ENCODE measurements around the gene HPCAL1. TPM values are rescaled to one million over a fixed set of nuclear protein-coding genes. Genes with fewer than 3 reads are reported as not detected.

HPCAL1 gene
- polyA plus RNA-seq, 3 donors = 82.1 to 99.5 (median 98.0) TPM

GRCh38 chr2:10329880-10330699 is 27.4 kb downstream of the HPCAL1 start:
- Mint-ChIP-seq H3K27ac (peak overlapping the region; percentile 63 to 99 (median 97)), H3K27me3 (ENCODE audit: low read depth in 3 of 3) (peaks cover 0 to 4% (median 1%) of the 10 kb centered on the region in 3 donors), H3K9me3 (peaks cover 2 to 7% (median 4%) of the 10 kb centered on the region in 7 donors), H3K36me3 (peaks cover 23 to 25% of the 10 kb centered on the region in 2 donors), H3K4me3 (peak overlapping the region; percentile 53 to 86), H3K4me1 (peaks cover 81% of the 10 kb centered on the region)
- intact Hi-C loops (cut with micrococcal nuclease) = loop anchor here (2.0 to 5.0 kb wide), 3 partner anchors 25 to 81 kb away; no protein-coding TSS in a partner anchor
- Histone ChIP-seq H3K36me3 (replicated peaks in 1 of 2; ENCODE audit: control insufficient read depth in 1 of 2, insufficient read depth in 2 of 2, low read length in 2 of 2) (peaks cover 0 to 3% of the 10 kb centered on the region in 2 donors), H3K4me1 (ENCODE audit: control insufficient read depth in 1 of 2, insufficient read depth in 2 of 2, low read length in 2 of 2) (peaks cover 57 to 76% of the 10 kb centered on the region in 2 donors), H3K4me3 (replicated peaks in 1 of 3; ENCODE audit: low read depth in 2 of 3, low read length in 3 of 3) (peak overlapping the region in 1 of 3 experiments; percentile 63), H4K20me1 (ENCODE audit: insufficient read depth, low read length) (peaks cover 63% of the 10 kb centered on the region), H3K27me3 (ENCODE audit: control insufficient read depth in 2 of 2, insufficient read depth in 2 of 2, low read length in 2 of 2) (no peaks in the 10 kb centered on the region), H3K27ac (ENCODE audit: low read depth in 1 of 2, low read length in 2 of 2) (peak overlapping the region; percentile 7 to 93), H3K4me2 (replicated peaks; ENCODE audit: extremely low read depth, low read length, poor library complexity, severe bottlenecking) (peak overlapping the region; percentile 72), H3K9ac (ENCODE audit: insufficient read depth, low read length, poor library complexity, severe bottlenecking) (peak overlapping the region; percentile 52), H3K79me2 (ENCODE audit: insufficient read depth, low read length) (peaks cover 87% of the 10 kb centered on the region), H3K9me3 (replicated peaks in 1 of 2; ENCODE audit: control insufficient read depth in 1 of 2, insufficient read depth in 1 of 2, low read length in 2 of 2) (peaks cover 1 to 4% of the 10 kb centered on the region in 2 donors), H2AFZ (ENCODE audit: insufficient read depth, low read depth, low read length, poor library complexity, severe bottlenecking) (no peak overlapping the region)
- TF ChIP-seq CTCF (IDR thresholded peaks at IDR 0.05) = no peak
- WGBS (ENCODE audit: insufficient coverage) = 62% methylated on average over 11 of the region's 21 CpGs
- DNase-seq = peak in 1 of 3 donors; percentile 30

- intact Hi-C loops (cut with micrococcal nuclease) = loop anchor here (2.0 to 5.0 kb wide), 3 partner anchors 26 to 80 kb away; no protein-coding TSS in a partner anchor
- Histone ChIP-seq H2AFZ (ENCODE audit: insufficient read depth, low read depth, low read length, poor library complexity, severe bottlenecking) (peak overlapping the region; percentile 31), H3K79me2 (ENCODE audit: insufficient read depth, low read length) (peaks cover 87% of the 10 kb centered on the region), H3K4me3 (replicated peaks in 1 of 3; ENCODE audit: low read depth in 2 of 3, low read length in 3 of 3) (peak overlapping the region in 1 of 3 experiments; percentile 63), H3K4me2 (replicated peaks; ENCODE audit: extremely low read depth, low read length, poor library complexity, severe bottlenecking) (peak overlapping the region; percentile 72), H3K9me3 (replicated peaks in 1 of 2; ENCODE audit: control insufficient read depth in 1 of 2, insufficient read depth in 1 of 2, low read length in 2 of 2) (peaks cover 7% of the 10 kb centered on the region in 2 donors), H4K20me1 (ENCODE audit: insufficient read depth, low read length) (peaks cover 58% of the 10 kb centered on the region), H3K4me1 (ENCODE audit: control insufficient read depth in 1 of 2, insufficient read depth in 2 of 2, low read length in 2 of 2) (peaks cover 51 to 71% of the 10 kb centered on the region in 2 donors), H3K27ac (ENCODE audit: low read depth in 1 of 2, low read length in 2 of 2) (peak overlapping the region; percentile 91 to 93), H3K9ac (ENCODE audit: insufficient read depth, low read length, poor library complexity, severe bottlenecking) (peak overlapping the region; percentile 52), H3K36me3 (replicated peaks in 1 of 2; ENCODE audit: control insufficient read depth in 1 of 2, insufficient read depth in 2 of 2, low read length in 2 of 2) (peaks cover 0 to 9% of the 10 kb centered on the region in 2 donors), H3K27me3 (ENCODE audit: control insufficient read depth in 2 of 2, insufficient read depth in 2 of 2, low read length in 2 of 2) (no peaks in the 10 kb centered on the region)
- peaks cover 75% of the 10 kb centered on the region for H3K4me1 Mint-ChIP-seq
- peaks cover 5 to 10% (median 8%) of the 10 kb centered on the region in 7 donors for H3K9me3 Mint-ChIP-seq
- peak overlapping the region; percentile 66 to 86 for H3K4me3 Mint-ChIP-seq
- peaks cover 28 to 30% of the 10 kb centered on the region in 2 donors for H3K36me3 Mint-ChIP-seq
- no peak for DNase-seq
- peak overlapping the region; percentile 63 to 99 (median 97) for H3K27ac Mint-ChIP-seq
- 55% methylated on average over 7 of the region's 9 CpGs for WGBS (ENCODE audit: insufficient coverage)
- peaks cover 0 to 4% (median 1%) of the 10 kb centered on the region in 3 donors for H3K27me3 Mint-ChIP-seq (ENCODE audit: low read depth in 3 of 3)
- no peak for TF ChIP-seq CTCF (IDR thresholded peaks at IDR 0.05)
Measured at GRCh38 chr2:10330700-10331026, 28.0 kb downstream of the HPCAL1 start.
